Measurements from ENCODE around the gene ZBTB22. TPM values are rescaled to one million over a fixed set of nuclear protein-coding genes. Genes with fewer than 3 reads are reported as not detected.
A peak's percentile ranks its signal among the peaks of the same experiment; 100 is the strongest.

ZBTB22 gene
- total and polyA plus RNA-seq, 2 donors (not counting 1 experiment from before 2014, with no cell fraction given): 25.9 to 39.7 TPM

GRCh38 chr6:33271468-33272274, 45.9 kb downstream of the ZBTB22 start, which contains the start of the genes RPS18 and VPS52:
Gene RPS18, plus strand, starts transcription at chr6:33272075. Its CDS starts 45 bp downstream, at chr6:33272120.
Gene VPS52, minus strand, starts transcription at chr6:33271876. Its CDS starts 201 bp downstream, at chr6:33271675.
- no peaks in the 10 kb centered on the region for H3K27me3 Mint-ChIP-seq
- Histone ChIP-seq H3K9ac (ENCODE audit: low read length) (peak within 1 kb of the TSS; percentile 93), H3K4me2 (replicated peaks; ENCODE audit: low read depth, low read length, poor library complexity, severe bottlenecking) (peak within 1 kb of the TSS; percentile 90), H3K79me2 (ENCODE audit: control insufficient read depth, insufficient read depth, low read length) (peaks cover 71% of the 10 kb centered on the region), H3K27me3 (replicated peaks in 1 of 4; ENCODE audit: control extremely low read depth in 1 of 4, control insufficient read depth in 3 of 4, insufficient read depth in 4 of 4, low read length in 3 of 4) (no peaks in the 10 kb centered on the region), H3K4me1 (ENCODE audit: control insufficient read depth in 2 of 2, insufficient read depth in 2 of 2, low read length in 2 of 2) (peaks cover 47 to 54% of the 10 kb centered on the region in 2 donors), H3K4me3 (ENCODE audit: control extremely low read depth in 1 of 5, extremely low read depth in 1 of 5, insufficient read depth in 1 of 5, low read depth in 2 of 5, low read length in 4 of 5) (peak within 1 kb of the TSS; percentile 81 to 95 (median 86)), H2AFZ (ENCODE audit: insufficient read depth, low read depth, low read length, poor library complexity, severe bottlenecking) (peak within 1 kb of the TSS; percentile 99), H3K36me3 (replicated peaks in 1 of 2; ENCODE audit: control extremely low read depth in 1 of 2, control insufficient read depth in 1 of 2, extremely low read depth in 1 of 2, insufficient read depth in 2 of 2, low read length in 1 of 2) (peaks cover 21 to 60% of the 10 kb centered on the region in 2 experiments), H3K27ac (ENCODE audit: low read length in 2 of 2) (peak within 1 kb of the TSS; percentile 89 to 94), H3K9me3 (ENCODE audit: control extremely low read depth in 1 of 3, control insufficient read depth in 2 of 3, insufficient read depth in 1 of 3, low read length in 2 of 3) (no peaks in the 10 kb centered on the region), H4K20me1 (ENCODE audit: control insufficient read depth, insufficient read depth, low read length, poor library complexity, severe bottlenecking) (peaks cover 20% of the 10 kb centered on the region)
- peak; percentile 86 for ATAC-seq (ENCODE audit: low read depth)
- H3K4me1 Mint-ChIP-seq: peaks cover 62% of the 10 kb centered on the region
- peak within 1 kb of the TSS; percentile 94 for H3K4me3 Mint-ChIP-seq
- intact Hi-C loops (cut with micrococcal nuclease): loop anchor here (1.0 to 5.0 kb wide), 9 partner anchors 18 to 311 kb away; partner anchors contain the start of genes BAK1, CUTA, KIFC1 and PFDN6
- CTCF ChIA-PET: interaction anchor here (0.7 to 1.8 kb wide), 16 partner anchors 9 to 321 kb away, joined by 3 to 15 read pairs (median 4); partner anchors contain the start of genes PFDN6, WDR46 and ZBTB22
- WGBS (ENCODE audit: insufficient coverage): under 1% methylated on average over 48 of the region's 48 CpGs
- H3K27ac Mint-ChIP-seq: peak within 1 kb of the TSS; percentile 99
- TF ChIP-seq CTCF (IDR thresholded peaks at IDR 0.05) (no peak), EZH2 (IDR thresholded peaks at IDR 0.05; ENCODE audit: borderline replicate concordance, insufficient read depth, low read depth, low read length, poor library complexity, severe bottlenecking) (no peak)
- no peaks in the 10 kb centered on the region for H3K9me3 Mint-ChIP-seq (ENCODE audit: insufficient read depth)
- peak; percentile 99 for DNase-seq
- POLR2A ChIA-PET: interaction anchor here (0.5 to 2.2 kb wide), 27 partner anchors 12 to 300 kb away, joined by 3 to 36 read pairs (median 5); partner anchors contain the start of genes CUTA, PFDN6, PHF1 and RGL2
